Fibroblast of mammary gland (primary cell): ENCODE results near the gene RTEL1.

Source experiments
- DNase-seq: peaks from one replicate; pipeline ENCODE4 v3.0.0-alpha.2; 2010; ENCODE audit warnings: low read depth
- H3K4me3 ChIP-seq: 2 replicates; pipeline ENCODE4 v1.5.1; 2011; ENCODE audit warnings: low read depth, mild to moderate bottlenecking, low read length, moderate library complexity; ENCODE audit not compliant: control insufficient read depth
- TF ChIP-seq, protein P1 (sequence below): conservative IDR thresholded peaks from 2 replicates; pipeline ENCODE4 v1.5.1; 2011; ENCODE audit warnings: low read depth, low read length, inconsistent platforms; ENCODE audit not compliant: control insufficient read depth, insufficient read depth

RTEL1 gene

DNA sequence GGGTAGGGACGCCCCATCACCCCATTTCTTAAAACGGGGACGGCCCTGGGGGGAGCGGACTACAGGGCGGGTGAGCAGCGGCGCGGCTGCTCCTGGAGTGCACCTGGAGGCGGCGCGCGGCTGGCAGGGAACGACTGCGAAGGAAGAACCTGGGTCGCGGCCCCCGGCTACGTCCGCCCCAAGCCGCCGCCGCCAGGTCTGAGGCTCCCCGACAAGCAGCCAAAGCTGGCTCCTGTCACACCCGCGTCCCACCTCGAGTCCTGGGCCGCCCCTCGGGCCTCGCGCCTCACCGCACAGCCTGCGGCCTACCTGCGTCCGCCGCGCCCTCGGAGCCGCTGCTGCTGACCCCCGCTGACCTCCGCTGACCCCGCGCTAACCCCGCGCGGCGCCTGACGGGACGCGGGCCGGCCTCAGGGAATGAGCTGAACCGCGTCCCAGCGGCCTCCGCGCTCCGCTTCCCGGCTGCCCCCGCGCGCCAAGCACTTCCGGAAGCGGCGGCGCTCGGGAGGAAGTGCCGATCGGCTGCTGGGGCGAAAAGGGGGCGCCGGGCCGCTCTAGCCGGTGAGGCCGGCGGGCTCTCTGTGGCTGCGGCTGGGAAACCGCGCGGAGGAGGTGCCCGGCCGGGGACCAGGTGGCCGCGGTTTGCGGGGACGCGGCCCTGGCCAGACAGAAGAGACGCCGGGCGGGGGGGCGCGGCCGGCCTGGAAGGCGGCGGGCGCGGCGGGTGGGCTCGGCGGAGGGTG lies 49.6 kb downstream of the RTEL1 start, which contains the start of the genes ARFRP1 and ZGPAT:
TSS of gene ARFRP1 (minus strand) at position 419 of the 743 bp plus-strand sequence. CDS start 885 bp downstream, outside the sequence.
TSS of gene ZGPAT (plus strand) at position 482 of the 743 bp plus-strand sequence. CDS start 542 bp downstream, outside the sequence.
- peak; percentile 75 for DNase-seq
- peak within 1 kb of the TSS; percentile 72 for H3K4me3 ChIP-seq
- TF ChIP-seq, protein P1, sequence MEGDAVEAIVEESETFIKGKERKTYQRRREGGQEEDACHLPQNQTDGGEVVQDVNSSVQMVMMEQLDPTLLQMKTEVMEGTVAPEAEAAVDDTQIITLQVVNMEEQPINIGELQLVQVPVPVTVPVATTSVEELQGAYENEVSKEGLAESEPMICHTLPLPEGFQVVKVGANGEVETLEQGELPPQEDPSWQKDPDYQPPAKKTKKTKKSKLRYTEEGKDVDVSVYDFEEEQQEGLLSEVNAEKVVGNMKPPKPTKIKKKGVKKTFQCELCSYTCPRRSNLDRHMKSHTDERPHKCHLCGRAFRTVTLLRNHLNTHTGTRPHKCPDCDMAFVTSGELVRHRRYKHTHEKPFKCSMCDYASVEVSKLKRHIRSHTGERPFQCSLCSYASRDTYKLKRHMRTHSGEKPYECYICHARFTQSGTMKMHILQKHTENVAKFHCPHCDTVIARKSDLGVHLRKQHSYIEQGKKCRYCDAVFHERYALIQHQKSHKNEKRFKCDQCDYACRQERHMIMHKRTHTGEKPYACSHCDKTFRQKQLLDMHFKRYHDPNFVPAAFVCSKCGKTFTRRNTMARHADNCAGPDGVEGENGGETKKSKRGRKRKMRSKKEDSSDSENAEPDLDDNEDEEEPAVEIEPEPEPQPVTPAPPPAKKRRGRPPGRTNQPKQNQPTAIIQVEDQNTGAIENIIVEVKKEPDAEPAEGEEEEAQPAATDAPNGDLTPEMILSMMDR, result no peak

DNA sequence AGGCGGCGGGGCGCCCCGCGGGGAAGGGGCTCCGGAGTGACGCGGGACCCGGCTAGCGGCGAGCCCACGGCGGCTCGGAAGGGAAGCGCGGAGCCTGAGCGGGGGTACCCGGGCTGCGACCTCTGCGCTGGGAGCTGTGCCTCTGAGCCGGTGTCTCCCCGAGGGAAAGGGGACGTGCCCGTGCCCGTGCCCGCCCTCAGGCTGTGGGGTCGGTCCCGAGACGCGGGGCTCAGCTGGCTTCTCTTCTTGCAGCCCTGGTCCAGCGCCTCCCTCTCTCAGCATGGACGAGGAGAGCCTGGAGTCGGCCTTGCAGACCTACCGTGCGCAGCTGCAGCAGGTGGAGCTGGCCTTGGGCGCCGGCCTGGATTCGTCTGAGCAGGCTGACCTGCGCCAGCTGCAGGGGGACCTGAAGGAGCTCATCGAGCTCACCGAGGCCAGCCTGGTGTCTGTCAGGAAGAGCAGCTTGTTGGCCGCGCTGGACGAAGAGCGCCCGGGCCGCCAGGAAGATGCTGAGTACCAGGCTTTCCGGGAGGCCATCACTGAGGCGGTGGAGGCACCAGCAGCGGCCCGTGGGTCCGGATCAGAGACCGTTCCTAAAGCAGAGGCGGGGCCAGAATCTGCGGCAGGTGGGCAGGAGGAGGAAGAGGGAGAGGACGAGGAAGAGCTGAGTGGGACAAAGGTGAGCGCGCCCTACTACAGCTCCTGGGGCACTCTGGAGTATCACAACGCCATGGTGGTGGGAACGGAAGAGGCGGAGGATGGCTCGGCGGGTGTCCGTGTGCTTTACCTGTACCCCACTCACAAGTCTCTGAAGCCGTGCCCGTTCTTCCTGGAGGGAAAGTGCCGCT lies 50.4 kb downstream of the RTEL1 start:
- H3K4me3 ChIP-seq, result peak overlapping the region; percentile 72
- no peak for DNase-seq
- TF ChIP-seq, protein P1, result no peak

DNA sequence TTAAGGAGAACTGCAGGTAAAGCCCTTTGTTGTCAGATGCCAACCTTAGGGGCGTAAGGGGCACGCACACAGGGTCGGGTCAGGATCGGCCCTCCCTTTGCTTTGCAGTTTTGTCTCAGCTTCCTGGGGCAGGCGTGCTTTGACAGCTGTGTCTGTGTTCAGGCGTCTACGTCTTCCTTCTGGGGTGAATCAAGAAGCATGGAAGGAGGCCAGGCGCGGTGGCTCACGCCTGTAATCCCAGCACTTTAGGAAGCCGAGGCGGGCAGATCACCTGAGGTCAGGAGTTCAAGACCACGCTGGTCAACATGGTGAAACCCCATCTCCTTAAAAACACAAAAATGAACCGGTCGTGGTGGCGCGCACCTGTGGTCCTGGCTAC lies 51.0 kb downstream of the RTEL1 start:
- no peak for DNase-seq
- peak overlapping the region; percentile 72 for H3K4me3 ChIP-seq
- TF ChIP-seq, protein P1, result no peak

DNA sequence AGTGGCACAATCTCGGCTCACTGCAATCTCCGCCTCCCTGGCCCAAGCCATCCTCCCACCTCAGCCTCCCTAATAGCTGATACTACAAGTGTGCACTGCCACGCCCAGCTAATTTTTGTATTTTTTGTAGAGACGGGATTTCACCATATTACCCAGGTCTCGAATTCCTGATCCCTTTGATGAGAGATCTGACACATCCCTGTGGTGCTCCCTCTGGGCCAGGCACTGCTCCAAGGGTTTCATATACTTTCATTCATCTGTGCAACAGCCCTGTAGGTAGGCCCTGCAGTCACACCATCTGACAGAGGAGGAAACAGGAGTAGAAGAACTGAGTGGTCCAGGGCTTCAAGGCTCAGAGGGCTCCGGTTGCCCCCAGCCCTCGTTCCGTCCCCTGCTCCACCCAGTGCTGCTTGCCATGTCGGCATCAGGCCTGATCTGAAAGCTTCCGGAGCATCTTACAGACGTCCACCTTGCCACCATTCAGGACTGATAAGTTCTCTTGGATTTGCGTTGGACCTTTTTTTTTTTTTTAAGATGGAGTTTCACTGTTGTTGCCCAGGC lies 53.1 kb downstream of the RTEL1 start:
- TF ChIP-seq, protein P1, result no peak
- H3K4me3 ChIP-seq, result no peak overlapping the region
- no peak for DNase-seq

DNA sequence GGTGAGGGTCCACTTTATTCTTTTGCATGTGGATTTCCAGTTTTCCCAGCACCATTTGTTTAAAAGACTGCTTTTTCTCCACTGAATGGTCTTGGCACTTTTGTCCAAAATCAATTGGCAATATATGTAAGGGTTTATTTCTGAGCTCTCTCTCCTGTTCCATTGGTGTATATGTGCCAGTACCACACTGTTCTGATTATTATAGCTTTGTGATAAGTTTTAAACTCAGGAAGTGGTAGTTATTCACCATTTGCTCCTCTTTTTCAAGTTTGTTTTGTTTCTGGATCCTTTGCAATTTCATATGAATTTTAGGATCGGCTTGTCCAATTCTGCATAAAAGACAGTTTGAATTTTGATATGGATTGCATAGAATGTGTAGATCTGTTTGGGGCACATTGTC lies 54.1 kb downstream of the RTEL1 start:
- no peak for DNase-seq
- TF ChIP-seq, protein P1, result no peak
- H3K4me3 ChIP-seq, result no peak overlapping the region

DNA sequence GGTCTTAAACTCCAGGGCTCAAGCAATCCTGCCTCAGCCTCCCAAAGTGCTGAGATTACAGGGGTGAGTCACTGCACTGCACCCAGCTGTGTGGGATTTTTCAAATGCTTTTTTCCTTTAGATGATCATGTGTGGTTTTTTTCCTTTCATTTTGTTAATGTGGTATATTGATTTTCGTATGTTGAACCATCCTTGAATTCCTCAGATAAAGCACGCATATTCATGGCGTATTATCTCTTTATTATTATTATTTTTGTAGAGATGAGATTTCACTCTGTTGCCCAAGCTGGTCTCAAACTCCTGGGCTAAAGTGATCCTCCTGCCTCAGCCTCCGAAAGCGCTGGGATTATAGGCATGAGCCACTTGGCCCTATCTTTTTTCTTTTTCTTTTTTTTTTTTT lies 56.7 kb downstream of the RTEL1 start:
- TF ChIP-seq, protein P1, result no peak
- no peak for DNase-seq
- no peak overlapping the region for H3K4me3 ChIP-seq
